ENCODE measurements around the gene ECI1. TPM values are rescaled to one million over a fixed set of nuclear protein-coding genes. Genes with fewer than 3 reads are reported as not detected.

Gene ECI1
- total and polyA plus RNA-seq, 2 experiments from 2014 or later = 71.4 to 156 TPM

- peak within 1 kb of the TSS; percentile 67 for H2AFZ ChIP-seq
- H4K20me1 ChIP-seq (ENCODE audit: insufficient read depth, poor library complexity, severe bottlenecking) = peaks cover 17% of the 10 kb centered on the region
- TF ChIP-seq EZH2phosphoT487 (IDR thresholded peaks at IDR 0.05; ENCODE audit: low read depth, severe bottlenecking, unreplicated experiment) = no peak
- no peak for TF ChIP-seq CTCF (IDR thresholded peaks at IDR 0.05; ENCODE audit: poor library complexity)
- TF ChIP-seq EZH2 (IDR thresholded peaks at IDR 0.05; ENCODE audit: borderline replicate concordance) = no peak
- peaks cover 40% of the 10 kb centered on the region for H3K79me2 ChIP-seq
- H3K4me1 ChIP-seq (ENCODE audit: insufficient read depth) = peaks cover 13% of the 10 kb centered on the region
- peak within 1 kb of the TSS; percentile 80 for H3K27ac ChIP-seq
- H3K36me3 ChIP-seq (replicated peaks; ENCODE audit: insufficient read depth, low read depth) = no peaks in the 10 kb centered on the region
- 1% methylated on average over 50 of the region's 82 CpGs for WGBS (ENCODE audit: low lambda C conversion rate, missing lambda C conversion rate)
- peak; percentile 100 for DNase-seq (ENCODE audit: low spot score)
- peak within 1 kb of the TSS; percentile 58 for H3K4me3 ChIP-seq
- H3K9me3 ChIP-seq (ENCODE audit: low read depth) = no peaks in the 10 kb centered on the region
- no peaks in the 10 kb centered on the region for H3K9me2 ChIP-seq (replicated peaks; ENCODE audit: insufficient read depth)
- peak within 1 kb of the TSS; percentile 90 for H3K4me2 ChIP-seq
- H3K27me3 ChIP-seq = no peaks in the 10 kb centered on the region
Measured at GRCh38 chr16:2223221-2223941, 28.0 kb downstream of the ECI1 start, which contains the start of gene E4F1. Gene E4F1, plus strand, starts transcription at chr16:2223591. Its CDS starts 23 bp downstream, at chr16:2223614.

DNA sequence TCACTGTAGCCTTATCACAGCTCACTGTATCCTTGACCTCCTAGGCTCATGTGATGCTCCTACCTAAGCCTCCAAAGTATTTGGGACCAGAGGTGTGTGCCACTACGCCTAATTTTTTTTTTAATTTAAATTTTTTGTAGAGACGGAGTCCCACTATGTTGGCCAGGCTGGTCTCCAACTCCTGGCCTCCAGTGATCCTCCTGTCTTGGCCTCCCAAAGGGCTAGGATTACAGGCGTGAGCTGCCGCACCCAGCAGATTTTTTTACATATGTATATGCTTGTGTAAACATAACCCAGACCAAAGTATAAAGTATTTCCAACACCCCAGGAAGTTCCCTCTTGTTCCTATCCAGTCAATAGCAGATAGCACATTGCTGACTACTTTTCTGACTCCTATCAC is 35.1 kb downstream of the ECI1 start:
- H2AFZ ChIP-seq = no peak overlapping the region
- DNase-seq (ENCODE audit: low spot score) = no peak
- H3K4me1 ChIP-seq (ENCODE audit: insufficient read depth) = peaks cover 8% of the 10 kb centered on the region
- peak overlapping the region; percentile 92 for H3K27ac ChIP-seq
- 91% methylated on average over 4 of the region's 4 CpGs for WGBS (ENCODE audit: low lambda C conversion rate, missing lambda C conversion rate)
- H4K20me1 ChIP-seq (ENCODE audit: insufficient read depth, poor library complexity, severe bottlenecking) = peaks cover 8% of the 10 kb centered on the region
- H3K4me3 ChIP-seq = no peak overlapping the region
- no peaks in the 10 kb centered on the region for H3K9me3 ChIP-seq (ENCODE audit: low read depth)
- H3K4me2 ChIP-seq = peak overlapping the region; percentile 88
- peaks cover 18% of the 10 kb centered on the region for H3K79me2 ChIP-seq
- no peaks in the 10 kb centered on the region for H3K27me3 ChIP-seq
- TF ChIP-seq EZH2phosphoT487 (IDR thresholded peaks at IDR 0.05; ENCODE audit: low read depth, severe bottlenecking, unreplicated experiment) (no peak), CTCF (IDR thresholded peaks at IDR 0.05; ENCODE audit: poor library complexity) (no peak), EZH2 (IDR thresholded peaks at IDR 0.05; ENCODE audit: borderline replicate concordance) (no peak)
- no peaks in the 10 kb centered on the region for H3K9me2 ChIP-seq (replicated peaks; ENCODE audit: insufficient read depth)
- no peaks in the 10 kb centered on the region for H3K36me3 ChIP-seq (replicated peaks; ENCODE audit: insufficient read depth, low read depth)

DNA sequence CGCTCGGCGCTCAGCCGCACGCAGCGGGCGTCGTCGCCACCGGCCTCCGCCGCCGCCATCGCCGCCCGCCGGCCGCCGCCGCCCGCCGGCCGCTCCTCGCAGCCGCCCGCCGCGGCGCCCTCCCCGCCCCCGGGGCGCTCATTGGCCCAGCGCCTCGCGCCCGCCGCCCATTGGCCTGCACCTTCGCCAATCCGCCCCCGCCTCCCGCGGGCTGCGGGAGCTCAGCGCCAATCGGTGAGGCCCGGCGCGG is 36.7 kb downstream of the ECI1 start, which contains the start of gene PGP:
PGP (minus strand) TSS at position 122 of the 250 bp plus-strand sequence; CDS start at position 59, 63 bp downstream.
- Histone ChIP-seq H3K36me3 (replicated peaks; ENCODE audit: insufficient read depth, low read depth) (no peaks in the 10 kb centered on the region), H3K4me2 (peak within 1 kb of the TSS; percentile 94), H3K4me1 (ENCODE audit: insufficient read depth) (peaks cover 8% of the 10 kb centered on the region), H3K27me3 (no peaks in the 10 kb centered on the region), H3K79me2 (peaks cover 18% of the 10 kb centered on the region), H4K20me1 (ENCODE audit: insufficient read depth, poor library complexity, severe bottlenecking) (peaks cover 8% of the 10 kb centered on the region), H3K27ac (peak within 1 kb of the TSS; percentile 92), H2AFZ (peak within 1 kb of the TSS; percentile 68), H3K9me3 (ENCODE audit: low read depth) (no peaks in the 10 kb centered on the region), H3K4me3 (peak within 1 kb of the TSS; percentile 90), H3K9me2 (replicated peaks; ENCODE audit: insufficient read depth) (no peaks in the 10 kb centered on the region)
- no peak for DNase-seq (ENCODE audit: low spot score)
- no peak for TF ChIP-seq EZH2 (IDR thresholded peaks at IDR 0.05; ENCODE audit: borderline replicate concordance)
- TF ChIP-seq EZH2phosphoT487 (IDR thresholded peaks at IDR 0.05; ENCODE audit: low read depth, severe bottlenecking, unreplicated experiment) = no peak
- TF ChIP-seq CTCF (IDR thresholded peaks at IDR 0.05; ENCODE audit: poor library complexity) = no peak
- WGBS (ENCODE audit: low lambda C conversion rate, missing lambda C conversion rate) = under 1% methylated on average over 14 of the region's 48 CpGs

Measured in hepatocyte (in vitro differentiated cells).